Measurements from ENCODE around the gene GRIP1.

GRIP1 gene

DNA sequence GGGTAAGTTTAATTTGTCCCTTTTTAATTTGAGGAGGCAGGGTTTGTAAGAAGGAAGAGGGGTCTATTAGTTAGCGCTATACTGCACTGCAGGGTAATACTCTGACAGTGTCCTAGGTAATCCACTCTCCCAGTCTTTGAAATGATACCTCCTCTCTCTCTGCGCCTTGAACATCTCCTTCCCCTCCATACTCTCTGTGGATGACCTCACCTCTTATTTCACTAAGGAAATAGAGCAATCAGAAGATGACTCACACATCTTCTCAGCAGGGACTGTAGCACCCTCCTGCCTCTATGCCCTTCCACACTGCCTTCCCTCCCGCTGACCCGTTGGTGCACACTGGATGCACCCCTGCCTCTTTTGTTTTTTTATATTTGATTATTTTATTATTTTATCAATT, 94.2 kb downstream of the GRIP1 start:
- no peak overlapping the region for H2AFZ ChIP-seq (ENCODE audit: low read depth, low read length, severe bottlenecking)
- H3K4me3 ChIP-seq (ENCODE audit: insufficient read depth, low read length, poor library complexity, severe bottlenecking), result no peak overlapping the region
- H3K79me2 ChIP-seq (ENCODE audit: insufficient read depth, low read length), result no peaks in the 10 kb centered on the region
- no peaks in the 10 kb centered on the region for H3K27me3 ChIP-seq (ENCODE audit: low read length)
- no peaks in the 10 kb centered on the region for H3K9me3 ChIP-seq (ENCODE audit: insufficient read depth, low read length)
- TF ChIP-seq, protein P1, sequence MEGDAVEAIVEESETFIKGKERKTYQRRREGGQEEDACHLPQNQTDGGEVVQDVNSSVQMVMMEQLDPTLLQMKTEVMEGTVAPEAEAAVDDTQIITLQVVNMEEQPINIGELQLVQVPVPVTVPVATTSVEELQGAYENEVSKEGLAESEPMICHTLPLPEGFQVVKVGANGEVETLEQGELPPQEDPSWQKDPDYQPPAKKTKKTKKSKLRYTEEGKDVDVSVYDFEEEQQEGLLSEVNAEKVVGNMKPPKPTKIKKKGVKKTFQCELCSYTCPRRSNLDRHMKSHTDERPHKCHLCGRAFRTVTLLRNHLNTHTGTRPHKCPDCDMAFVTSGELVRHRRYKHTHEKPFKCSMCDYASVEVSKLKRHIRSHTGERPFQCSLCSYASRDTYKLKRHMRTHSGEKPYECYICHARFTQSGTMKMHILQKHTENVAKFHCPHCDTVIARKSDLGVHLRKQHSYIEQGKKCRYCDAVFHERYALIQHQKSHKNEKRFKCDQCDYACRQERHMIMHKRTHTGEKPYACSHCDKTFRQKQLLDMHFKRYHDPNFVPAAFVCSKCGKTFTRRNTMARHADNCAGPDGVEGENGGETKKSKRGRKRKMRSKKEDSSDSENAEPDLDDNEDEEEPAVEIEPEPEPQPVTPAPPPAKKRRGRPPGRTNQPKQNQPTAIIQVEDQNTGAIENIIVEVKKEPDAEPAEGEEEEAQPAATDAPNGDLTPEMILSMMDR (IDR thresholded peaks at IDR 0.05; ENCODE audit: insufficient read depth, low read length, poor library complexity, severe bottlenecking), result no peak
- no peak for TF ChIP-seq EZH2phosphoT487 (conservative IDR thresholded peaks at IDR 0.05; ENCODE audit: low read length)
- no peak overlapping the region for H3K4me2 ChIP-seq (ENCODE audit: low read depth, low read length, poor library complexity, severe bottlenecking)
- no peaks in the 10 kb centered on the region for H3K9me2 ChIP-seq (replicated peaks; ENCODE audit: insufficient read depth, low read length)
- no peaks in the 10 kb centered on the region for H4K20me1 ChIP-seq (ENCODE audit: low read depth, low read length)
- H3K9ac ChIP-seq (ENCODE audit: low read length), result no peak overlapping the region
- H3K27ac ChIP-seq (ENCODE audit: low read depth, low read length), result no peak overlapping the region
- no peaks in the 10 kb centered on the region for H3K36me3 ChIP-seq (ENCODE audit: low read length)
- H3F3A ChIP-seq (ENCODE audit: insufficient read depth), result no peaks in the 10 kb centered on the region

DNA sequence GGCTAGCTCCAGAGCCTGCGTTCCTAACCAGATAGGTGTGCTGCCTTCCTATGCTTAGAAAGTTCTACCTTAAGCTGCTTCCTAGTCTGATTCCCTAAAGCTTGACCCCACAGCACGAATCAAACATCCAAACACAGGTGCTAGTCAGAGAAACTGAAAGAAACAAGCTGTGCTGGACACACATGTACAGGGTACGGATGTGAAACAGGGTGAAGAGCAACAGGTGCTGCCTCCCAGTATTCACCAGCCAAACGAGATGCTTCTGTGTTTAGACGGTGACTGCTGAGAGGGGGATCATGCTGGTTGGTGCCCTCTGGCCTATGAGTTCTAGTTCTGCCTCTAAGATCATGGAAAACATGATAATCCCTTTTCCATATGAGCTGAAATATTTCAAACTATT, 105.3 kb downstream of the GRIP1 start:
- no peak overlapping the region for H3K4me2 ChIP-seq (ENCODE audit: low read depth, low read length, poor library complexity, severe bottlenecking)

DNA sequence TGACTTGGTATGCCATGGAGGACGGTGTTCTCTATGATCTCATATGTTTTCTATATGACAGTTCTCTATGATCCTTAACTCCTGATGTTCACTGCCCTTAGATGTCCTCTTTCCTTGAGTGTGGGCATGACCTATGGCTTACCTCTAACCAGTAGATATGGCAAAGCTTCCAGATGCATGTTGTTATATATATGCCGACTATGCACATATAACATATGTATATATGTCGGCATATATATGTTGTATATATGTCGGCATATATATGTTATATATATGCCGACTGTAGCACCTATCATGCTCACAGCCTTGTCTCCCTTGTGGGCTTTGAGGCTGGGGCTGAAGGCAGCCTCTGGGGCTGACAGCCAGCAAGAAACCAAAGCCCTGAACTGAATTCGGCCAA, 106.0 kb downstream of the GRIP1 start:
- H3F3A ChIP-seq (ENCODE audit: insufficient read depth), result no peaks in the 10 kb centered on the region
- no peaks in the 10 kb centered on the region for H3K27me3 ChIP-seq (ENCODE audit: low read length)
- H3K79me2 ChIP-seq (ENCODE audit: insufficient read depth, low read length), result no peaks in the 10 kb centered on the region
- no peak overlapping the region for H3K9ac ChIP-seq (ENCODE audit: low read length)
- no peak overlapping the region for H3K4me3 ChIP-seq (ENCODE audit: insufficient read depth, low read length, poor library complexity, severe bottlenecking)
- no peak overlapping the region for H3K27ac ChIP-seq (ENCODE audit: low read depth, low read length)
- H3K9me3 ChIP-seq (ENCODE audit: insufficient read depth, low read length), result no peaks in the 10 kb centered on the region
- no peaks in the 10 kb centered on the region for H3K36me3 ChIP-seq (ENCODE audit: low read length)
- no peak overlapping the region for H3K4me2 ChIP-seq (ENCODE audit: low read depth, low read length, poor library complexity, severe bottlenecking)
- H2AFZ ChIP-seq (ENCODE audit: low read depth, low read length, severe bottlenecking), result no peak overlapping the region
- no peak for TF ChIP-seq EZH2phosphoT487 (conservative IDR thresholded peaks at IDR 0.05; ENCODE audit: low read length)
- TF ChIP-seq, protein P1 (IDR thresholded peaks at IDR 0.05; ENCODE audit: insufficient read depth, low read length, poor library complexity, severe bottlenecking), result no peak
- H3K9me2 ChIP-seq (replicated peaks; ENCODE audit: insufficient read depth, low read length), result no peaks in the 10 kb centered on the region
- no peaks in the 10 kb centered on the region for H4K20me1 ChIP-seq (ENCODE audit: low read depth, low read length)

More for the DNA sequence above, 105.3 kb downstream of the GRIP1 start:
- Histone ChIP-seq H2AFZ (ENCODE audit: low read depth, low read length, severe bottlenecking) (no peak overlapping the region), H3K9me3 (ENCODE audit: insufficient read depth, low read length) (no peaks in the 10 kb centered on the region), H3F3A (ENCODE audit: insufficient read depth) (no peaks in the 10 kb centered on the region), H3K36me3 (ENCODE audit: low read length) (no peaks in the 10 kb centered on the region), H3K27ac (ENCODE audit: low read depth, low read length) (no peak overlapping the region), H4K20me1 (ENCODE audit: low read depth, low read length) (no peaks in the 10 kb centered on the region), H3K27me3 (ENCODE audit: low read length) (no peaks in the 10 kb centered on the region), H3K9me2 (replicated peaks; ENCODE audit: insufficient read depth, low read length) (no peaks in the 10 kb centered on the region), H3K4me3 (ENCODE audit: insufficient read depth, low read length, poor library complexity, severe bottlenecking) (no peak overlapping the region), H3K79me2 (ENCODE audit: insufficient read depth, low read length) (no peaks in the 10 kb centered on the region), H3K9ac (ENCODE audit: low read length) (no peak overlapping the region)
- TF ChIP-seq, protein P1 (IDR thresholded peaks at IDR 0.05; ENCODE audit: insufficient read depth, low read length, poor library complexity, severe bottlenecking), result no peak

All from SU-DHL-6 (cell line).